Panc1 (cell line): ENCODE measurements around the gene NPIPA7.
"Not testable (repeated sequence)": the region's sequence is repeated elsewhere in the genome, so short reads cannot be mapped to it uniquely, and the experiment has no call there.

Experiments
- POLR2AphosphoS5 ChIP-seq: IDR thresholded peaks from 2 replicates; pipeline ENCODE4 v1.6.1; 2012; ENCODE audit warnings: mild to moderate bottlenecking, low read depth, low read length, moderate library complexity
- TF ChIP-seq, protein P1 (sequence below): fragments of 450-650 bp; IDR thresholded peaks from 2 replicates; pipeline ENCODE4 v1.5.1; 2017; ENCODE audit warnings: mild to moderate bottlenecking

DNA sequence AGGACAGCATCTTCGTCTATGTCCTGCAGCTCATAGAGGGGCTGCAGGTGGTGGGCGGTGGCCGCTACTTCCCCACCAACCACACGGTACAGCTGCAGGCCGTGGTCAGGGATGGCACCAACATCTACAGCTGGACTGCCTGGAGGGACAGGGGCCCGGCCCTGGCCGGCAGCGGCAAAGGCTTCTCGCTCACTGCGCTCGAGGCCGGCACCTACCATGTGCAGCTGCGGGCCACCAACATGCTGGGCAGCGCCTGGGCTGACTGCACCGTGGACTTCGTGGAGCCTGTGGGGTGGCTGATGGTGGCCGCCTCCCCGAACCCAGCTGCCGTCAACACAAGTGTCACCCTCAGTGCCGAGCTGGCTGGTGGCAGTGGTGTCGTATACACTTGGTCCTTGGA, 13.6 kb upstream of the NPIPA7 start:
- TF ChIP-seq POLR2AphosphoS5: not testable (repeated sequence)
- TF ChIP-seq, protein P1, sequence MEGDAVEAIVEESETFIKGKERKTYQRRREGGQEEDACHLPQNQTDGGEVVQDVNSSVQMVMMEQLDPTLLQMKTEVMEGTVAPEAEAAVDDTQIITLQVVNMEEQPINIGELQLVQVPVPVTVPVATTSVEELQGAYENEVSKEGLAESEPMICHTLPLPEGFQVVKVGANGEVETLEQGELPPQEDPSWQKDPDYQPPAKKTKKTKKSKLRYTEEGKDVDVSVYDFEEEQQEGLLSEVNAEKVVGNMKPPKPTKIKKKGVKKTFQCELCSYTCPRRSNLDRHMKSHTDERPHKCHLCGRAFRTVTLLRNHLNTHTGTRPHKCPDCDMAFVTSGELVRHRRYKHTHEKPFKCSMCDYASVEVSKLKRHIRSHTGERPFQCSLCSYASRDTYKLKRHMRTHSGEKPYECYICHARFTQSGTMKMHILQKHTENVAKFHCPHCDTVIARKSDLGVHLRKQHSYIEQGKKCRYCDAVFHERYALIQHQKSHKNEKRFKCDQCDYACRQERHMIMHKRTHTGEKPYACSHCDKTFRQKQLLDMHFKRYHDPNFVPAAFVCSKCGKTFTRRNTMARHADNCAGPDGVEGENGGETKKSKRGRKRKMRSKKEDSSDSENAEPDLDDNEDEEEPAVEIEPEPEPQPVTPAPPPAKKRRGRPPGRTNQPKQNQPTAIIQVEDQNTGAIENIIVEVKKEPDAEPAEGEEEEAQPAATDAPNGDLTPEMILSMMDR: not testable (repeated sequence)
